Measurements from ENCODE around the gene MORN1.

MORN1 gene

GRCh38 chr1:2324553-2325366 lies 66.6 kb downstream of the MORN1 start:
- Histone ChIP-seq H2AFZ (ENCODE audit: low read length) (no peak overlapping the region), H3K9me2 (ENCODE audit: low read depth, low read length) (no peaks in the 10 kb centered on the region), H3K4me1 (ENCODE audit: insufficient read depth, low read length, severe bottlenecking) (no peaks in the 10 kb centered on the region), H3K79me2 (ENCODE audit: insufficient read depth, low read length) (no peaks in the 10 kb centered on the region), H4K20me1 (ENCODE audit: insufficient read depth, low read length) (no peaks in the 10 kb centered on the region), H3K4me2 (ENCODE audit: low read length) (no peak overlapping the region), H3K9me3 (ENCODE audit: low read length) (no peaks in the 10 kb centered on the region), H3K27me3 (ENCODE audit: insufficient read depth, low read length) (no peaks in the 10 kb centered on the region; the same call in 1 of the 2 replicates), H3F3A (ENCODE audit: insufficient read depth, low read length) (no peaks in the 10 kb centered on the region), H3K4me3 (ENCODE audit: low read depth, low read length, poor library complexity, severe bottlenecking) (no peak overlapping the region), H3K36me3 (ENCODE audit: insufficient read depth, low read length) (no peaks in the 10 kb centered on the region), H3K9ac (ENCODE audit: low read length) (no peak overlapping the region), H3K27ac (ENCODE audit: low read depth, low read length, poor library complexity, severe bottlenecking) (no peak overlapping the region)
- TF ChIP-seq CTCF (IDR thresholded peaks at IDR 0.05; ENCODE audit: low read length), result no peak
- no peak for TF ChIP-seq EZH2 (IDR thresholded peaks at IDR 0.05; ENCODE audit: borderline replicate concordance, low read length)

- no peaks in the 10 kb centered on the region for H3K36me3 ChIP-seq (ENCODE audit: insufficient read depth, low read length)
- H3K9me3 ChIP-seq (ENCODE audit: low read length), result no peaks in the 10 kb centered on the region
- no peak for TF ChIP-seq EZH2 (IDR thresholded peaks at IDR 0.05; ENCODE audit: borderline replicate concordance, low read length)
- no peak for TF ChIP-seq CTCF (IDR thresholded peaks at IDR 0.05; ENCODE audit: low read length)
- no peaks in the 10 kb centered on the region for H3K9me2 ChIP-seq (ENCODE audit: low read depth, low read length)
- H3K27ac ChIP-seq (ENCODE audit: low read depth, low read length, poor library complexity, severe bottlenecking), result no peak overlapping the region
- no peaks in the 10 kb centered on the region for H4K20me1 ChIP-seq (ENCODE audit: insufficient read depth, low read length)
- no peaks in the 10 kb centered on the region; the same call in 1 of the 2 replicates for H3K27me3 ChIP-seq (ENCODE audit: insufficient read depth, low read length)
- H3K9ac ChIP-seq (ENCODE audit: low read length), result no peak overlapping the region
- no peak overlapping the region for H2AFZ ChIP-seq (ENCODE audit: low read length)
- H3F3A ChIP-seq (ENCODE audit: insufficient read depth, low read length), result no peaks in the 10 kb centered on the region
- H3K79me2 ChIP-seq (ENCODE audit: insufficient read depth, low read length), result no peaks in the 10 kb centered on the region
- H3K4me3 ChIP-seq (ENCODE audit: low read depth, low read length, poor library complexity, severe bottlenecking), result no peak overlapping the region
- H3K4me1 ChIP-seq (ENCODE audit: insufficient read depth, low read length, severe bottlenecking), result no peaks in the 10 kb centered on the region
- no peak overlapping the region for H3K4me2 ChIP-seq (ENCODE audit: low read length)
Measured at GRCh38 chr1:2323451-2323974, 67.8 kb downstream of the MORN1 start.

GRCh38 chr1:2322581-2323211 lies 68.7 kb downstream of the MORN1 start:
- no peak overlapping the region for H3K4me2 ChIP-seq (ENCODE audit: low read length)
- H3K4me1 ChIP-seq (ENCODE audit: insufficient read depth, low read length, severe bottlenecking), result no peaks in the 10 kb centered on the region
- H3F3A ChIP-seq (ENCODE audit: insufficient read depth, low read length), result no peaks in the 10 kb centered on the region
- no peak overlapping the region for H3K27ac ChIP-seq (ENCODE audit: low read depth, low read length, poor library complexity, severe bottlenecking)
- no peaks in the 10 kb centered on the region for H3K36me3 ChIP-seq (ENCODE audit: insufficient read depth, low read length)
- no peaks in the 10 kb centered on the region; the same call in 1 of the 2 replicates for H3K27me3 ChIP-seq (ENCODE audit: insufficient read depth, low read length)
- H3K4me3 ChIP-seq (ENCODE audit: low read depth, low read length, poor library complexity, severe bottlenecking), result no peak overlapping the region
- no peaks in the 10 kb centered on the region for H3K9me3 ChIP-seq (ENCODE audit: low read length)
- H2AFZ ChIP-seq (ENCODE audit: low read length), result no peak overlapping the region
- H3K9ac ChIP-seq (ENCODE audit: low read length), result no peak overlapping the region
- no peak for TF ChIP-seq EZH2 (IDR thresholded peaks at IDR 0.05; ENCODE audit: borderline replicate concordance, low read length)
- no peak for TF ChIP-seq CTCF (IDR thresholded peaks at IDR 0.05; ENCODE audit: low read length)
- H3K79me2 ChIP-seq (ENCODE audit: insufficient read depth, low read length), result no peaks in the 10 kb centered on the region
- H3K9me2 ChIP-seq (ENCODE audit: low read depth, low read length), result no peaks in the 10 kb centered on the region
- no peaks in the 10 kb centered on the region for H4K20me1 ChIP-seq (ENCODE audit: insufficient read depth, low read length)

Data from OCI-LY1 (cell line).